PFSK-1 (cell line): ENCODE results near the gene EPB42.

Experiments
- POLR2AphosphoS5 ChIP-seq: IDR thresholded peaks from 2 replicates; pipeline ENCODE4 v1.6.1; 2012; ENCODE audit warnings: low read depth, mild to moderate bottlenecking, control low read depth, low read length, moderate library complexity
- REST ChIP-seq, 2 experiments: IDR thresholded peaks; 2 replicates each; pipeline versions ENCODE4 v1.6.1 to v1.8.0; 2011 to 2012; ENCODE audit warnings: low read depth in 2 of 2, low read length in 2 of 2, control low read depth in 1 of 2, inconsistent platforms in 1 of 2, mild to moderate bottlenecking in 1 of 2, moderate library complexity in 1 of 2; ENCODE audit not compliant: insufficient read depth in 1 of 2
- SIN3A ChIP-seq: IDR thresholded peaks from 2 replicates; pipeline ENCODE4 v1.6.1; 2012; ENCODE audit warnings: mild to moderate bottlenecking, low read length, moderate library complexity, borderline replicate concordance; ENCODE audit not compliant: insufficient read depth
- TAF1 ChIP-seq: IDR thresholded peaks from 2 replicates; pipeline ENCODE4 v1.6.1; 2012; ENCODE audit warnings: low read length, control low read depth, borderline replicate concordance; ENCODE audit not compliant: insufficient read depth

DNA sequence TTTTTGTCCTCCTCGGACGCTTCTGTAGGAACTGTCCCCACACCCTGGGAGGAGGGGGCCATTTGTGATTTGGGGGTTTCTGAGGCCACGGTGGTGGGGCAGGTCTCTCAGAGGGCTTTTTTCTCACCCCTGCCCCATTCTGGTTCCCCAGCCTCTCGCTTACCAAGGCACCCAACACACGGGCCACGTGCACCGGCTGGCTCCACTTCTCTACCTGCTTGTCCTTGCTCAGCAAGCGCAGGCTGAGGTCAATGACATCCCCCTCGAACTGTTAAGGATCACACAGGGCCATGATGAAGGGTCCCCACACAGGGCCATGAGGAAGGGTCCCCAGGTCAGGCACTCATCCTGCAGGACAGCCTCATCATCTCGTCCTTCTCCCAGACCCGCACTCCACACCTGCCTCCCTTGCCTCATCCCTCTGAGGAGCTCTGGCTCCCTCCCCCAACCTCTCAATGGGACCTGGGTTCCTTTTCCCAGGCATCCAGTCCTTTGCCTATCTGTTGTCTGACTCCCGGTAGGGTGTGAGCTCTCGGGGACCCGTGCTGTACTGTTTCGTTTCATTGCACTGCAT, 10.6 kb downstream of the EPB42 start:
- TF ChIP-seq REST (IDR thresholded peaks at IDR 0.05; ENCODE audit: insufficient read depth in 1 of 2, low read depth in 2 of 2, low read length in 2 of 2): no peak
- no peak for TF ChIP-seq POLR2AphosphoS5
- no peak for TF ChIP-seq SIN3A
- TF ChIP-seq TAF1: no peak
